ENCODE measurements around the gene CSMD2. TPM values are rescaled to one million over a fixed set of nuclear protein-coding genes. Genes with fewer than 3 reads are reported as not detected.

The CSMD2 gene
- total RNA-seq, 1 experiment from 2014 or later, result 0.22 TPM

DNA sequence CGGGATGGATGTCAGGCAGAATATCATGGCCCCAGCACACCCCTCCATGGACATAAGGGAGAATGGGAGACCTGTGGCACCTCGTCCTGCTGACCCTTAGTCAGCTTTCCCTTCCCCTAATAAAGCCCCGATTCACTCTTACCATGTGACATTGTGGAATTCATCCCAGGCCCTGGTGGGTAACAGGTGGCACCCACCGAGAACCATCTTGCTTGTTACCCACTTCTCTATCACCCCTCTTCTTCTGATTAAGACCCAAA lies 32.9 kb downstream of the CSMD2 start (continued):
- TF ChIP-seq, protein P1, sequence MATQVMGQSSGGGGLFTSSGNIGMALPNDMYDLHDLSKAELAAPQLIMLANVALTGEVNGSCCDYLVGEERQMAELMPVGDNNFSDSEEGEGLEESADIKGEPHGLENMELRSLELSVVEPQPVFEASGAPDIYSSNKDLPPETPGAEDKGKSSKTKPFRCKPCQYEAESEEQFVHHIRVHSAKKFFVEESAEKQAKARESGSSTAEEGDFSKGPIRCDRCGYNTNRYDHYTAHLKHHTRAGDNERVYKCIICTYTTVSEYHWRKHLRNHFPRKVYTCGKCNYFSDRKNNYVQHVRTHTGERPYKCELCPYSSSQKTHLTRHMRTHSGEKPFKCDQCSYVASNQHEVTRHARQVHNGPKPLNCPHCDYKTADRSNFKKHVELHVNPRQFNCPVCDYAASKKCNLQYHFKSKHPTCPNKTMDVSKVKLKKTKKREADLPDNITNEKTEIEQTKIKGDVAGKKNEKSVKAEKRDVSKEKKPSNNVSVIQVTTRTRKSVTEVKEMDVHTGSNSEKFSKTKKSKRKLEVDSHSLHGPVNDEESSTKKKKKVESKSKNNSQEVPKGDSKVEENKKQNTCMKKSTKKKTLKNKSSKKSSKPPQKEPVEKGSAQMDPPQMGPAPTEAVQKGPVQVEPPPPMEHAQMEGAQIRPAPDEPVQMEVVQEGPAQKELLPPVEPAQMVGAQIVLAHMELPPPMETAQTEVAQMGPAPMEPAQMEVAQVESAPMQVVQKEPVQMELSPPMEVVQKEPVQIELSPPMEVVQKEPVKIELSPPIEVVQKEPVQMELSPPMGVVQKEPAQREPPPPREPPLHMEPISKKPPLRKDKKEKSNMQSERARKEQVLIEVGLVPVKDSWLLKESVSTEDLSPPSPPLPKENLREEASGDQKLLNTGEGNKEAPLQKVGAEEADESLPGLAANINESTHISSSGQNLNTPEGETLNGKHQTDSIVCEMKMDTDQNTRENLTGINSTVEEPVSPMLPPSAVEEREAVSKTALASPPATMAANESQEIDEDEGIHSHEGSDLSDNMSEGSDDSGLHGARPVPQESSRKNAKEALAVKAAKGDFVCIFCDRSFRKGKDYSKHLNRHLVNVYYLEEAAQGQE (IDR thresholded peaks at IDR 0.05; ENCODE audit: low read depth), result no peak
- no peak for TF ChIP-seq EZH2phosphoT487 (IDR thresholded peaks at IDR 0.05; ENCODE audit: borderline replicate concordance)
- no peak for TF ChIP-seq ELF1 (IDR thresholded peaks at IDR 0.05; ENCODE audit: borderline replicate concordance, low read depth)
- TF ChIP-seq SP1 (IDR thresholded peaks at IDR 0.05; ENCODE audit: low read depth), result no peak
- no peak for TF ChIP-seq CBX3 (IDR thresholded peaks at IDR 0.05; ENCODE audit: low read depth)
- no peak for TF ChIP-seq EGR1 (IDR thresholded peaks at IDR 0.05; ENCODE audit: low read depth)

DNA sequence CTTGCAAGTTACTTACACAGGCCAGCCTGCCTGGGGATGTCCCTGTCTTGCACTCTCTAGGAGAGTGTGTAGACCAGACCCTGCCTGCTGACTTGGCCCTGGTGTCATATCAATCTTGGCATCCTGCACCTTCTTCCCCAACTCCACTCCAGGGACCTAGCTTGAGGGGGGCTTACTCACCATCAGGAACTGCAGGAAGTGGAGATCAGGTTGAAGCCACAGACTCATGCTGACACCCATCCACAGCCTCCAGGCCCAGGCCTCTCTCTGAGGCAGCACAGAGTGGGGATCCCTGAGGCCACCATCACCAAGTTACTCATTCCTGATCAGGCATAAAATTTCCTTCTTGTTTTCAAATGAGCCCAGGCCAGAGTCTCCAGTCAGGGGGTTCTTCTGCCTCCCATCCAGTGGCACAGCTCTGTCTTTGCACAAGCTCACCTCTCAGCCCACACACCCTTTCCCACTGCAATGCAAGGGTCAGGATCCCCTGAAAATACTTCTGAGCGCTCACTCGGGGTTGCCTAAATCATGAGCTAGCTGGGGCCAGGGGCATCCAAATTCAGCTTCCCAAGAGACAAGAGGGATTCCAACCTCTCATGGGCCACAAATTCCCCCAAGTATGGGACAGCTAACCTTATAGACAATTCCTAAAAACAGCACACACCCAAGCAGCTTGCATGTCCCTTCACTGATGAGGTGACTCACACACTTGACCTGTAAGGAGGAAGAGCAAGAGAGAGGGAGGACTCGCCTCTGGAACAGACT lies 33.5 kb downstream of the CSMD2 start:
- intact Hi-C loops (cut with micrococcal nuclease), result no loop called here
- Histone ChIP-seq H3K4me3 (replicated peaks in 1 of 2; ENCODE audit: low read depth in 1 of 2, low read length in 2 of 2) (no peak overlapping the region), H3K4me2 (ENCODE audit: low read length) (no peak overlapping the region), H3K4me1 (ENCODE audit: control insufficient read depth in 1 of 2, insufficient read depth in 2 of 2, low read length in 2 of 2) (no peaks in the 10 kb centered on the region), H4K20me1 (ENCODE audit: insufficient read depth) (no peaks in the 10 kb centered on the region), H2AFZ (ENCODE audit: low read depth, low read length, poor library complexity, severe bottlenecking) (no peak overlapping the region), H3K9me2 (ENCODE audit: insufficient read depth) (no peaks in the 10 kb centered on the region), H3K9me3 (ENCODE audit: control insufficient read depth in 1 of 2, insufficient read depth in 1 of 2, low read depth in 1 of 2, low read length in 2 of 2) (no peaks in the 10 kb centered on the region), H3K79me2 (ENCODE audit: insufficient read depth, low read length) (no peaks in the 10 kb centered on the region), H3K27me3 (ENCODE audit: insufficient read depth, low read length) (peaks cover 15% of the 10 kb centered on the region; the same call in 1 of the 2 replicates), H3K27ac (ENCODE audit: low read depth, low read length) (no peak overlapping the region), H3K9ac (ENCODE audit: low read length) (no peak overlapping the region), H3K36me3 (ENCODE audit: control insufficient read depth in 1 of 2, insufficient read depth in 2 of 2, low read length in 2 of 2) (no peaks in the 10 kb centered on the region)
- BruUV-seq (replicated peaks), result no TSS peak
- CTCF ChIA-PET, result no interaction called here
- no peak for ATAC-seq
- TF ChIP-seq SP1 (IDR thresholded peaks at IDR 0.05; ENCODE audit: low read depth), result no peak
- no peak for TF ChIP-seq ZNF274 (IDR thresholded peaks at IDR 0.05; ENCODE audit: low read depth, low read length)
- DNase-seq (ENCODE audit: low read depth, low spot score), result no peak
- POLR2A ChIA-PET, result no interaction called here
- RAD21 ChIA-PET (ENCODE audit: low non-redundant PET in 1 of 2, low total read pairs in 2 of 2, uncharacterized antibody in 2 of 2, unreplicated experiment in 2 of 2), result no interaction called here
